ENCODE results near the gene CTNNA3. TPM values are rescaled to one million over a fixed set of nuclear protein-coding genes. Genes with fewer than 3 reads are reported as not detected.

Gene CTNNA3
- total and polyA plus RNA-seq, 10 donors, result 0.03 to 2.4 (median 0.76) TPM; not detected in 1

- Histone ChIP-seq H3K4me3 (no peak overlapping the region), H3K4me1 (no peaks in the 10 kb centered on the region), H3K27ac (no peak overlapping the region), H3K9me3 (no peaks in the 10 kb centered on the region), H3K36me3 (no peaks in the 10 kb centered on the region), H3K27me3 (replicated peaks in 1 of 7) (no peaks in the 10 kb centered on the region)
- no peak for TF ChIP-seq CTCF (IDR thresholded peaks at IDR 0.05 in 8 of 11, conservative IDR thresholded peaks at IDR 0.05 in 3 of 11)
- no peak for TF ChIP-seq POLR2A (IDR thresholded peaks at IDR 0.05)
- no peak for TF ChIP-seq POLR2AphosphoS5 (IDR thresholded peaks at IDR 0.05)
- DNase-seq, result no peak
- 79 to 98% (median 90%) methylated on average over 1 of the region's 1 CpG for WGBS, 5 donors
- intact Hi-C loops (cut with DNase I; ENCODE audit: low total_unique reads), result no loop called here
These were observed 909.3 kb downstream of the CTNNA3 start for GRCh38 chr10:66786709-66787108.

- H3K4me3 ChIP-seq, result no peak overlapping the region
- WGBS, 5 donors, result 59 to 85% (median 70%) methylated on average over 1 of the region's 1 CpG
- no peaks in the 10 kb centered on the region for H3K4me1 ChIP-seq
- no peaks in the 10 kb centered on the region for H3K9me3 ChIP-seq
- H3K36me3 ChIP-seq, result no peaks in the 10 kb centered on the region
- TF ChIP-seq POLR2A (IDR thresholded peaks at IDR 0.05) (no peak), CTCF (IDR thresholded peaks at IDR 0.05 in 8 of 11, conservative IDR thresholded peaks at IDR 0.05 in 3 of 11) (no peak), POLR2AphosphoS5 (IDR thresholded peaks at IDR 0.05) (no peak)
- intact Hi-C loops (cut with DNase I; ENCODE audit: low total_unique reads), result no loop called here
- no peaks in the 10 kb centered on the region for H3K27me3 ChIP-seq (replicated peaks in 1 of 7)
- no peak for DNase-seq
- no peak overlapping the region for H3K27ac ChIP-seq
These were observed 911.2 kb downstream of the CTNNA3 start for GRCh38 chr10:66784770-66785169.

- Histone ChIP-seq H3K36me3 (no peaks in the 10 kb centered on the region), H3K27ac (no peak overlapping the region), H3K4me3 (no peak overlapping the region), H3K4me1 (no peaks in the 10 kb centered on the region), H3K9me3 (no peaks in the 10 kb centered on the region), H3K27me3 (replicated peaks in 1 of 7) (no peaks in the 10 kb centered on the region)
- 85 to 93% (median 88%) methylated on average over 5 of the region's 5 CpGs for WGBS, 5 donors
- no peak for DNase-seq
- TF ChIP-seq POLR2AphosphoS5 (IDR thresholded peaks at IDR 0.05), result no peak
- intact Hi-C loops (cut with DNase I; ENCODE audit: low total_unique reads), result no loop called here
These were observed 912.7 kb downstream of the CTNNA3 start for GRCh38 chr10:66783316-66783715.

GRCh38 chr10:66782776-66783175 is 913.2 kb downstream of the CTNNA3 start:
- TF ChIP-seq CTCF (IDR thresholded peaks at IDR 0.05 in 8 of 11, conservative IDR thresholded peaks at IDR 0.05 in 3 of 11), result no peak
- TF ChIP-seq POLR2AphosphoS5 (IDR thresholded peaks at IDR 0.05), result no peak
- no peak for TF ChIP-seq POLR2A (IDR thresholded peaks at IDR 0.05)
- intact Hi-C loops (cut with DNase I; ENCODE audit: low total_unique reads), result no loop called here
- no peaks in the 10 kb centered on the region for H3K36me3 ChIP-seq
- no peaks in the 10 kb centered on the region for H3K9me3 ChIP-seq
- H3K27me3 ChIP-seq (replicated peaks in 1 of 7), result no peaks in the 10 kb centered on the region
- no peak overlapping the region for H3K27ac ChIP-seq
- 63 to 93% (median 80%) methylated on average over 1 of the region's 1 CpG for WGBS, 5 donors
- DNase-seq, result no peak
- no peak overlapping the region for H3K4me3 ChIP-seq
- no peaks in the 10 kb centered on the region for H3K4me1 ChIP-seq

- Histone ChIP-seq H3K27ac (no peak overlapping the region), H3K27me3 (replicated peaks in 1 of 7) (no peaks in the 10 kb centered on the region), H3K9me3 (no peaks in the 10 kb centered on the region), H3K36me3 (no peaks in the 10 kb centered on the region), H3K4me3 (no peak overlapping the region), H3K4me1 (no peaks in the 10 kb centered on the region)
- TF ChIP-seq POLR2AphosphoS5 (IDR thresholded peaks at IDR 0.05) (no peak), POLR2A (IDR thresholded peaks at IDR 0.05) (no peak), CTCF (IDR thresholded peaks at IDR 0.05 in 8 of 11, conservative IDR thresholded peaks at IDR 0.05 in 3 of 11) (no peak)
- intact Hi-C loops (cut with DNase I; ENCODE audit: low total_unique reads), result no loop called here
- no peak for DNase-seq
These were observed 913.9 kb downstream of the CTNNA3 start for GRCh38 chr10:66782144-66782543.

All from spleen (tissue), 11 donors.